BLaER1 (cell line): ENCODE measurements around the gene CAMK1.
A peak's percentile ranks its signal among the peaks of the same experiment; 100 is the strongest.

ENCODE experiments used
- H3K27ac ChIP-seq: shearing (Covaris generic); formaldehyde crosslinking; 2 replicates; pipeline ENCODE4 v1.8.1; 2022
- H3K27me3 ChIP-seq: shearing (Covaris generic); formaldehyde crosslinking; 2 replicates; pipeline ENCODE4 v1.8.1; 2022
- H3K36me3 ChIP-seq: shearing (Covaris generic); formaldehyde crosslinking; 2 replicates; pipeline ENCODE4 v1.8.1; 2022
- H3K4me1 ChIP-seq: shearing (Covaris generic); formaldehyde crosslinking; 2 replicates; pipeline ENCODE4 v1.8.1; 2022
- H3K4me2 ChIP-seq: shearing (Covaris generic); formaldehyde crosslinking; 2 replicates; pipeline ENCODE4 v1.8.1; 2022
- H3K4me3 ChIP-seq: shearing (Covaris generic); formaldehyde crosslinking; 2 replicates; pipeline ENCODE4 v1.8.1; 2022
- H3K9ac ChIP-seq: shearing (Covaris generic); formaldehyde crosslinking; 2 replicates; pipeline ENCODE4 v1.8.1; 2022
- H3K9me3 ChIP-seq: shearing (Covaris generic); formaldehyde crosslinking; 2 replicates; pipeline ENCODE4 v1.8.1; 2022
- H4K20me1 ChIP-seq: shearing (Covaris generic); formaldehyde crosslinking; 2 replicates; pipeline ENCODE4 v1.8.1; 2022
- Cebpa-rat ChIP-seq: shearing (Covaris generic); IDR thresholded peaks from 2 replicates; pipeline ENCODE4 v1.8.1; 2022

The CAMK1 gene

GRCh38 chr3:9808345-9809037, 38.7 kb upstream of the CAMK1 start:
- Histone ChIP-seq H3K36me3 (peaks cover 55% of the 10 kb centered on the region), H3K27ac (no peak overlapping the region), H3K4me2 (peak overlapping the region; percentile 87), H3K4me3 (no peak overlapping the region), H3K4me1 (peaks cover 31% of the 10 kb centered on the region), H4K20me1 (peaks cover 28% of the 10 kb centered on the region), H3K9me3 (no peaks in the 10 kb centered on the region), H3K9ac (no peak overlapping the region), H3K27me3 (no peaks in the 10 kb centered on the region)
- no peak for TF ChIP-seq Cebpa-rat

GRCh38 chr3:9807981-9808344, 38.2 kb upstream of the CAMK1 start:
- no peak for TF ChIP-seq Cebpa-rat
- H3K36me3 ChIP-seq, result peaks cover 55% of the 10 kb centered on the region
- no peaks in the 10 kb centered on the region for H3K27me3 ChIP-seq
- H4K20me1 ChIP-seq, result peaks cover 32% of the 10 kb centered on the region
- H3K9me3 ChIP-seq, result no peaks in the 10 kb centered on the region
- H3K27ac ChIP-seq, result no peak overlapping the region
- peak overlapping the region; percentile 87 for H3K4me2 ChIP-seq
- peaks cover 31% of the 10 kb centered on the region for H3K4me1 ChIP-seq
- no peak overlapping the region for H3K9ac ChIP-seq
- no peak overlapping the region for H3K4me3 ChIP-seq

GRCh38 chr3:9806688-9807589, 37.2 kb upstream of the CAMK1 start:
- H3K4me1 ChIP-seq, result peaks cover 31% of the 10 kb centered on the region
- H3K27me3 ChIP-seq, result no peaks in the 10 kb centered on the region
- H3K9me3 ChIP-seq, result no peaks in the 10 kb centered on the region
- H3K27ac ChIP-seq, result no peak overlapping the region
- H3K4me3 ChIP-seq, result no peak overlapping the region
- H3K36me3 ChIP-seq, result peaks cover 57% of the 10 kb centered on the region
- no peak overlapping the region for H3K4me2 ChIP-seq
- no peak for TF ChIP-seq Cebpa-rat
- H4K20me1 ChIP-seq, result peaks cover 32% of the 10 kb centered on the region
- H3K9ac ChIP-seq, result peak overlapping the region; percentile 34; the same call in 1 of the 2 replicates

- no peak for TF ChIP-seq Cebpa-rat
- no peak overlapping the region for H3K27ac ChIP-seq
- H3K27me3 ChIP-seq, result no peaks in the 10 kb centered on the region
- H3K9me3 ChIP-seq, result no peaks in the 10 kb centered on the region
- peaks cover 31% of the 10 kb centered on the region for H3K4me1 ChIP-seq
- H3K36me3 ChIP-seq, result peaks cover 65% of the 10 kb centered on the region
- no peak overlapping the region for H3K4me2 ChIP-seq
- peaks cover 37% of the 10 kb centered on the region for H4K20me1 ChIP-seq
- H3K4me3 ChIP-seq, result no peak overlapping the region
- no peak overlapping the region for H3K9ac ChIP-seq
These were observed 36.4 kb upstream of the CAMK1 start for GRCh38 chr3:9806137-9806536.

GRCh38 chr3:9804996-9805395, 35.2 kb upstream of the CAMK1 start:
- Histone ChIP-seq H3K9ac (no peak overlapping the region), H3K4me3 (no peak overlapping the region), H4K20me1 (peaks cover 46% of the 10 kb centered on the region), H3K27ac (no peak overlapping the region), H3K36me3 (peaks cover 76% of the 10 kb centered on the region), H3K9me3 (no peaks in the 10 kb centered on the region), H3K4me2 (no peak overlapping the region), H3K27me3 (no peaks in the 10 kb centered on the region), H3K4me1 (peaks cover 22% of the 10 kb centered on the region)
- no peak for TF ChIP-seq Cebpa-rat

GRCh38 chr3:9803494-9803893, 33.7 kb upstream of the CAMK1 start:
- no peak overlapping the region for H3K9ac ChIP-seq
- H4K20me1 ChIP-seq, result peaks cover 61% of the 10 kb centered on the region
- H3K27ac ChIP-seq, result no peak overlapping the region
- H3K4me2 ChIP-seq, result no peak overlapping the region
- H3K9me3 ChIP-seq, result no peaks in the 10 kb centered on the region
- H3K36me3 ChIP-seq, result peaks cover 91% of the 10 kb centered on the region
- no peak for TF ChIP-seq Cebpa-rat
- H3K27me3 ChIP-seq, result no peaks in the 10 kb centered on the region
- peaks cover 10% of the 10 kb centered on the region for H3K4me1 ChIP-seq
- H3K4me3 ChIP-seq, result no peak overlapping the region

GRCh38 chr3:9800529-9800928, 30.8 kb upstream of the CAMK1 start:
- H4K20me1 ChIP-seq, result peaks cover 77% of the 10 kb centered on the region
- no peak for TF ChIP-seq Cebpa-rat
- peaks cover 98% of the 10 kb centered on the region for H3K36me3 ChIP-seq
- H3K9ac ChIP-seq, result no peak overlapping the region
- no peak overlapping the region for H3K4me2 ChIP-seq
- H3K4me1 ChIP-seq, result no peaks in the 10 kb centered on the region
- H3K4me3 ChIP-seq, result no peak overlapping the region
- H3K9me3 ChIP-seq, result no peaks in the 10 kb centered on the region
- H3K27ac ChIP-seq, result no peak overlapping the region
- H3K27me3 ChIP-seq, result no peaks in the 10 kb centered on the region

- H3K27me3 ChIP-seq, result no peaks in the 10 kb centered on the region
- no peak overlapping the region for H3K4me3 ChIP-seq
- no peak overlapping the region for H3K9ac ChIP-seq
- H3K4me1 ChIP-seq, result peaks cover 20% of the 10 kb centered on the region
- no peak for TF ChIP-seq Cebpa-rat
- H4K20me1 ChIP-seq, result peaks cover 82% of the 10 kb centered on the region
- H3K4me2 ChIP-seq, result no peak overlapping the region
- H3K36me3 ChIP-seq, result peaks cover 82% of the 10 kb centered on the region
- no peaks in the 10 kb centered on the region for H3K9me3 ChIP-seq
- no peak overlapping the region for H3K27ac ChIP-seq
These were observed 27.6 kb upstream of the CAMK1 start for GRCh38 chr3:9797196-9797945.

GRCh38 chr3:9795207-9795606, 25.5 kb upstream of the CAMK1 start:
- H3K9ac ChIP-seq, result peak overlapping the region; percentile 98; the same call in 1 of the 2 replicates
- no peaks in the 10 kb centered on the region for H3K9me3 ChIP-seq
- H3K27ac ChIP-seq, result no peak overlapping the region
- no peaks in the 10 kb centered on the region for H3K27me3 ChIP-seq
- H3K4me3 ChIP-seq, result no peak overlapping the region
- H3K4me2 ChIP-seq, result peak overlapping the region; percentile 94
- H3K4me1 ChIP-seq, result peaks cover 37% of the 10 kb centered on the region
- no peak for TF ChIP-seq Cebpa-rat
- H4K20me1 ChIP-seq, result peaks cover 71% of the 10 kb centered on the region
- H3K36me3 ChIP-seq, result peaks cover 63% of the 10 kb centered on the region
